Omental fat pad (tissue), 4 donors: ENCODE measurements around the gene ZDHHC14. TPM values are rescaled to one million over a fixed set of nuclear protein-coding genes. Genes with fewer than 3 reads are reported as not detected.

Experiments used
- ATAC-seq: fragments of 150-250 bp; one replicate; pipeline ENCODE4 v1.9.1; 2016; ENCODE audit warnings: mild to moderate bottlenecking, moderate library complexity; ENCODE audit not compliant: low FRiP score
- DNase-seq: peaks from one replicate; pipeline ENCODE4 v3.0.0-alpha.2; 2019; ENCODE audit warnings: low spot score
- total RNA-seq, 4 donors: library from RNA; depleted of rRNA; stranded (reverse); fragments of >200 nt; gene quantifications; one replicate each; pipeline ENCODE4 v1.1.0, GENCODE V29; 2016
- TF ChIP-seq, protein P1 (sequence below), 3 donors: fragments of 450-650 bp; IDR thresholded peaks; one replicate each; pipeline ENCODE4 v1.5.1; 2016 to 2017; ENCODE audit warnings: antibody characterized with exemption in 3 of 3, mild to moderate bottlenecking in 3 of 3, moderate library complexity in 2 of 3

The ZDHHC14 gene
- total RNA-seq, 4 donors from 2014 or later: 5.6 to 13.7 (median 6.9) TPM

DNA sequence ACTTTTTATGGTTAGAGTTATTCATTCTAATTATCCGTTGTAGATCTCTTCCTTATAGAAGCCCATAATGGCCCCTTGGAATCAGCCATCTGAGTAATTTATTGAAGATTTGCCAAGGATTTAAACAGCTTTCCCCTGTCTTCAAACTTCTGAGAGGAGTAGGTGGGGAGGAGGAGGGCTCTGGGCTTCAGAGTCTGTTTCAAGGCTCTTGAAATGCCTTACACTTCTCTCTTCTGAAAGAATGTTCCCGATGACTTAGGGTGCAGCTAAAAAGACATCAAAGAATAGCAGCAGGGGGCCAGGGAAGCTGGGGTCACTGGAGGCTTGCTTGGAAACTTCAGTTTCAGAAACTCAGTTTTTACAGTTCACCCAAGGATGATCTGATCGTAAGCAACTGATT is 165.3 kb downstream of the ZDHHC14 start:
- ATAC-seq: no peak
- TF ChIP-seq, protein P1, sequence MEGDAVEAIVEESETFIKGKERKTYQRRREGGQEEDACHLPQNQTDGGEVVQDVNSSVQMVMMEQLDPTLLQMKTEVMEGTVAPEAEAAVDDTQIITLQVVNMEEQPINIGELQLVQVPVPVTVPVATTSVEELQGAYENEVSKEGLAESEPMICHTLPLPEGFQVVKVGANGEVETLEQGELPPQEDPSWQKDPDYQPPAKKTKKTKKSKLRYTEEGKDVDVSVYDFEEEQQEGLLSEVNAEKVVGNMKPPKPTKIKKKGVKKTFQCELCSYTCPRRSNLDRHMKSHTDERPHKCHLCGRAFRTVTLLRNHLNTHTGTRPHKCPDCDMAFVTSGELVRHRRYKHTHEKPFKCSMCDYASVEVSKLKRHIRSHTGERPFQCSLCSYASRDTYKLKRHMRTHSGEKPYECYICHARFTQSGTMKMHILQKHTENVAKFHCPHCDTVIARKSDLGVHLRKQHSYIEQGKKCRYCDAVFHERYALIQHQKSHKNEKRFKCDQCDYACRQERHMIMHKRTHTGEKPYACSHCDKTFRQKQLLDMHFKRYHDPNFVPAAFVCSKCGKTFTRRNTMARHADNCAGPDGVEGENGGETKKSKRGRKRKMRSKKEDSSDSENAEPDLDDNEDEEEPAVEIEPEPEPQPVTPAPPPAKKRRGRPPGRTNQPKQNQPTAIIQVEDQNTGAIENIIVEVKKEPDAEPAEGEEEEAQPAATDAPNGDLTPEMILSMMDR (IDR thresholded peaks at IDR 0.05): no peak
- no peak for DNase-seq

DNA sequence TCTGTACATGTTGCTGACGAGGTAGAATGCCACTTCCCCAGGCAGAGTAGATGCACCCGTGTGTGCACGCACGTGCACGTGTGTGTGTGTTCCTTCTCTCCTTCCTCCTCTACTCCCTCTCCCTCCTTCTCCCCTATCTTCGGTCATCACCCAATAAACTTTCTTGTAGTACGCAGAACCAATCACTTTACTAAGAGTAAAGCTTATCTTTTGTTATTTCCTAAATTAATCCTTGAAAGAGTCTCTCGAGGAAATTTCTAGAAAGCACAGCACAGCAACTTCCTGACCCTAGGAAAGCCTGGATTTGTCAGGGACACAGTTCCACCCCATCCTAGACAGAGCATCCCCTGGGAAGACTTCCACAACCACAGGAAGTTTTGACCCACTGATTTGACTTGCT is 166.1 kb downstream of the ZDHHC14 start:
- ATAC-seq (no peak), DNase-seq (no peak)

DNA sequence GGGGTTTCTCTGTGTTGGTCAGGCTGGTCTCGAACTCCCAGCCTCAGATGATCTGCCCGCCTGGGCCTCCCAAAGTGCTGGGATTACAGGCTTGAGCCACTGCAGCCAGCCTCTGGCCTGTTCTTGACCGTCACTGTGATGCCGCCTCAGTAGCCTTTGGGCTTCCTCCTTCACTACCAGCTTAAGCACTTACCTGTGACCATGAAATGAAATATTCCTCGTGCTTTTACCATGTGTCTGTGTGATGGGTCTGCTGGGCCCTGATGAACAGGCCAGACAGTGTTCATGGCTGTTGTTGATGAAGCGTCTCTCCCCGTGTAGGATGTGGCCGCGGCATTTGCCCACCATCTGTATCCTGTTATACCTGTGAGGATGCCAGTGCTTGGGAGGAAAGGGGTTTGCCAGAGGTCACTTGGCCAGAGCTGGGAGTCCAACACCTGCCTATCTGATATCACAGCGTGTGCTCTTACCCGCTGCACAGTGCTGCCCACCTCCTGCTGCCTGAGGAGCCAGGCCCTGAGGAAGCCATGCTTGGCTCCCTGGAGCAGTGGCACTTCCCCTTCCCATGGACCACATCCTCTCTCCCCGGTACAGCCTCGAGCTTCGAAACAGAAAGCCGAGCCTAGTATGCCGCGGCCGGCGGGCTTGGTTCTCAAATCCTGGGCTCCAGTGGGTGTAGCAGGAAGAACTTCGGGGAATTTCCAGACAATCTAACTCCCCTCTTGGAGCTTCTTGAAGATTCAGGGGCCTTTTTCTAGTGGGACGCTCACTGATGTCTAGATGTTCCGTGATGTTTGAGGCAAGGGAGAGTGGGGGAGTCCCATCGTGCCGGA is 167.9 kb downstream of the ZDHHC14 start:
- no peak for DNase-seq
- no peak for ATAC-seq
- TF ChIP-seq, protein P1 (IDR thresholded peaks at IDR 0.05): no peak

More for the DNA sequence above, 166.1 kb downstream of the ZDHHC14 start:
- TF ChIP-seq, protein P1 (IDR thresholded peaks at IDR 0.05): no peak

DNA sequence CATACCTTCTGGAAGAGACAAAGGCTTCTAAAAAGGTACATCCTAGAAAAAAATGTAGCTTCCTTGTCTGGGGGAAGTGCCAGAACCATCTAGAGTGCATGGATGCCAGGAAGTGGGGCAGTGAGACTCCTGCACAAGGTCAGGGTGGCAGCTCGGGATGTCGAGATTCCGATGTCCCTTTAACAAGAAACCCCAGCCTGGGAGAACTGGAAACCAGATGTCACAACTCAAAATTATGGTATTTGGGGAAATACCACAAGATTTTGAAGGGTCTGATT is 168.4 kb downstream of the ZDHHC14 start:
- TF ChIP-seq, protein P1 (IDR thresholded peaks at IDR 0.05): no peak
- DNase-seq: no peak
- ATAC-seq: no peak

DNA sequence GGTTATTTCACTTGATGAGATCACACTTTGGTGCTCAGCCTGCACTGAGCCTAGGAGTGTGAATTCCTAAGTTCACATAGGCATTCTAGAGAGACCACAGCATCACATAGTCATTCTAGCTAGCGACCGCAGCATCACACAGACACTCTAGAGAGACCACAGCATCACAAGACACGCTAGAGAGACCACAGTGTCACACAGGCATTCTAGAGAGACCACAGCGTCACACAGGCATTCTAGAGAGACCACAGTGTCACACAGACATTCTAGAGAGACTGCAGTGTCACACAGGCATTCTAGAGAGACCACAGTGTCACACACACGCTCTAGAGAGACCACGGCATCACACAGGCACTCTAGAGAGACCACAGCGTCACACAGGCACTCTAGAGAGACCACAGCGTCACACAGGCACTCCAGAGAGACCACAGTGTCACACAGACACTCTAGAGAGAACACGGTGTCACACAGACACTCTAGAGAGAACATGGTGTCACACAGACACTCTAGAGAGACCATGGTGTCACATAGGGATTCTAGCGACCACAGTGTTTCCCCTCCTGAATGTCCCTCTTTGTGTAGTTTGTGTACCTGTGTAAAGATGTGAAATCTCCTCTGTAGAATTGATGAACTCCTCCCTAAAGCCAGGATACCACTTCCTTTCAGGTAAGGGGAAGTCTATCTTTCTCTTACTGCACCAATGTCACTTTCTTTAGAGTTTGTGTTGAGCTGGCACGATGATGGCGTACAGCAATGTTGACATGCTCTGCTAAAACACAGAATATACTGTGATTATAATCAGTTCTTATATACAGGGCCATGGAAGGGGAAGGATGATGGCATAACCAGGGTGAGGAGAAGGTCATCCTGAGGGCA is 169.4 kb downstream of the ZDHHC14 start:
- DNase-seq (no peak), ATAC-seq (no peak)
- TF ChIP-seq, protein P1 (IDR thresholded peaks at IDR 0.05): no peak

DNA sequence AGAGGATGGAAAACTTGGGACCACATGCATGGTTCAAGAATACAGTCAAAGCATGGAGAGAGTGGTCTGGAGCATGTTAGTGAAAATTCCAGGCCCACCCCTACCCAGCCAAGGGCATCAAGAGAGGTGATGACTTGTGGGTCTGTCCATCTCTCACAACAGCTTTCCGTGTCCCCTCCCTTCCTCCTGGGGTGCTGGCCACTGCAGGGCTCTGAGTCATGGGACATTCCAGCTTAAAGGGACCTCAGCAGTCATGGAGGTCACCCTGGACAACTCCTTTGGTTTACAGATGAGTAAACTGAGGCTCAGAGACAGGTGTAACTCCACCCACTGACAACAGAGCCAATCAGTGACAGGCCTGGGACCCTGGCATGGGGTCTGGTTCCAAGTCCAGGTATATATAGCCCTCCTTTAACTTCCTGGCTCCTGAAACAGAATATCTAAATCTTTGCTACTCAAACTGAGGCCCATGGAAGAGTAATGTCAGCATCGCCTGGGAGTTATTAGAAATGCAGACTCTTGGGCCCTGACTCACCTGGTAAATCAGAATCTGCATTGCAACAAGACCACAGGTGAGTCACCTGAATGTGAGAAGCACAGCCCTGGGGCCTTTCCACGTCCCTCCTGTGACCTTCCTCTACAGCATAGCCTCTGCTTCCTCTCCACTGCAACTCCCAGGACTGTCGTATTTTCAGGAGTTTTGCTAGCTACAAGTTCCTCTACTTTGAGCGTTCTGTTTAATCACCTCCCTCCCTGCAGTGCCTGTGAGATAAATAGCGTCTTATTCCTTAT is 170.2 kb downstream of the ZDHHC14 start:
- ATAC-seq (no peak), DNase-seq (no peak)
- TF ChIP-seq, protein P1 (IDR thresholded peaks at IDR 0.05): no peak
